NCI-H128 (cell line): ENCODE data around the gene DHRS13.
"Not testable (repeated sequence)": the region's sequence is repeated elsewhere in the genome, so short reads cannot be mapped to it uniquely, and the experiment has no call there.

Source experiments
- DNase-seq: peaks from one replicate; lab custom pipeline; 2025; ENCODE audit not compliant: unreplicated experiment; lab: John Stamatoyannopoulos, UW

The DHRS13 gene

DNA sequence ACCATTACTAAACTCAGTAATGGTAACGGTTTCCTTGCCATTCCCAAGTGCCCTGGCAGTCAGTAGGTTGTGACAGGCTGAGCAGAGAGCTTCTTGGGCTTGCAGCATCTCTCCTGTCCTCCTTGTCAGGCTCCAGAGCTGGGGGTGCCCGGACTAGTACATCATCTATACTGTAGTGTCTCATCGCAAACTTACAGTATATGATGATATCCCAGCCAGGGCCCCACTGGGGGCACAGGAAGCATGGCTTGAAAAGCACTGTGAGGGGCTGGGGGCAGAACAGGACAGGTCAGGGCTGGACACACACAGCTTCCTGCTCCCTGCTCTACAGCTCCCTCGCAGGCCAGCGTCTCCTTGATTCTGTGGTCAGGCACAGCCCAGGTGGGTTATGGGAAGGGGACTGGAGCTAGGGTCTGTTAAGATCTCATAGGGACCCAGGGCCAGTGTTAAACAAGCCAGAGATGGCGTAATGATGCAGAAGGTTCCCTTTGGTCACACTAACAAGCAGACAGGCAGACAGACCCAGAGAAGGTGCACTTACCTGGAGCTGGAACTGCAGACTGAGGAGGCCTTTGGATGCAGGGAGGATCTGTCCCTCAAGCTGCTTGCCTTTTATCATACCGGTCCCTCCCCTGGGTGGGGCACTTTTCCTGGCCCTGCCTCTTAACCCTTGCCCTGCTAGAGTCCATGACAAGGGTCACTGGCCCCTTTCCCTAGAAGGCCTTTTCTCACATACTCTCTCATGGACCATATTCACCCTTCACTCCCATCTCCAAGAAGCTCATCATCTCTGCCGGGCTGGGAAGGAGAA is 41.3 kb downstream of the DHRS13 start:
- no peak for DNase-seq

DNA sequence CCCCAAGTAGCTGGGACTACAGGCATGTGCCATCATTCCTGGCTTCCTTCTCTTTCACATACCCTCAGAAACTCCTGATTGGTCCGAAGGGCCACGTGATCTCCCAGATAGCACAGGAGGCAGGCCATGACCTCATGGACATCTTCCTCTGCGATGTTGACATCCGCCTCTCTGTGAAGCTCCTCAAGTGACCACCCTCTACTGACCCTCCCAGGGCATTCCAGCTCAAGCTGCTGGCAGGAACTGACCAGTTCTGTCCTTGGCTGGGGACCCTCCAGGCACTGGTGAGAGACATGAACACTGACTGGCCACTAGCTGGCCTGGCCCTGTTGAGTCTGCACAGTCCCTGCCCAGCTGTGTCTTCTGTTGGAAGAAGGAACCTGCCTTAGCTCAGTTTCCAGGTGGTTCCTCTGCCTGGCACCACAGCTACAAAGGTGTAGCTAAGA is 42.5 kb downstream of the DHRS13 start:
- DNase-seq = no peak

DNA sequence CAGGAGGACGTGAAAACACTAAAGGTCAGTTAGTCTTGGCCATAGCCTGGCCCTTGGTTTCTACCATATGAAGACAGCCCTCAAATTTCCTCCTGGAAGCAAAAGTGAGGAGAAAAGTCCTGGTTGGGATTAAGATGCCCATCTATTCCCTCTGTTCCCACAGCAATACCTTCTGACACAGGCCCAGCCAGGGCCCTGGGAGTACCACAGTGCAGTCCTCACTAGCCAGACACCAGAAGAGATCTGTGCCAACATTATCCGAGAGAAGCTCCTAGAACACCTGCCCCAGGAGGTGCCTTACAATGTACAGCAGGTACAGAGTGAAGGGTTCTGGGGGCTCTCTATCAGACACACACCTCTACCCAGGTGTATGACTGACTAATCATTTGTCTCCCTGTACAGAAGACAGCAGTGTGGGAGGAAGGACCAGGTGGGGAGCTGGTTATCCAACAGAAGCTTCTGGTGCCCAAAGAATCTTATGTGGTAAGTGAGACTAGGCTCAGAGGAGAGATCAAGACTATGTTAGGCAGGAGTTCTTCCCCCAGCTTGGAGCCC is 44.0 kb downstream of the DHRS13 start:
- no peak for DNase-seq

- DNase-seq = no peak
These were observed 44.7 kb downstream of the DHRS13 start for GRCh38 chr17:28857905-28858800.

DNA sequence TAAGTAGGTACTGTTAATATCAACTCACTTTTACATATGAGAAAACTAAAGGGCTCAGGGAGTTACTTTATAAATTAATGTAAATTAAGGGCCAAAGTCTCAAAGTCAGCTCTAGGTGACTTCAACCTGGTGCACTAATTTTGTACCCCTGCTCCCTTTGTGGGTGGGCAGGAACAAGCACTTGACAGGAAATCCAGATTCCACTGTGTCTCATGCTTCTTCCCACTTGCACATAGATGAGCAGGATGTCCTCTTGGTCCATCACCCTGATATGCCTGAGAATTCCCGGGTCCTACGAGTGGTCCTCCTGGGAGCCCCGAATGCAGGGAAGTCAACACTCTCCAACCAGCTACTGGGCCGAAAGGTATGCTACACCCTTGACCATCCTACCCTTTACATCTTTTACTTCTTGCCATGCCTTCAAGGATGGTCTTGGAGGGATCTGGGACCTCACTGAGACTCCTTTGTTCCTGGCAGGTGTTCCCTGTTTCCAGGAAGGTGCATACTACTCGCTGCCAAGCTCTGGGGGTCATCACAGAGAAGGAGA is 46.8 kb downstream of the DHRS13 start:
- DNase-seq = no peak

- DNase-seq = no peak
These were observed 47.6 kb downstream of the DHRS13 start for GRCh38 chr17:28855336-28855679.

GRCh38 chr17:28854457-28855335 is 48.2 kb downstream of the DHRS13 start, which contains the start of gene ERAL1:
Gene ERAL1, plus strand, starts transcription at chr17:28855016. Its CDS starts 19 bp downstream, at chr17:28855035.
- peak; percentile 57 for DNase-seq

- DNase-seq = no peak
These were observed 49.6 kb downstream of the DHRS13 start for GRCh38 chr17:28853295-28853694.

DNA sequence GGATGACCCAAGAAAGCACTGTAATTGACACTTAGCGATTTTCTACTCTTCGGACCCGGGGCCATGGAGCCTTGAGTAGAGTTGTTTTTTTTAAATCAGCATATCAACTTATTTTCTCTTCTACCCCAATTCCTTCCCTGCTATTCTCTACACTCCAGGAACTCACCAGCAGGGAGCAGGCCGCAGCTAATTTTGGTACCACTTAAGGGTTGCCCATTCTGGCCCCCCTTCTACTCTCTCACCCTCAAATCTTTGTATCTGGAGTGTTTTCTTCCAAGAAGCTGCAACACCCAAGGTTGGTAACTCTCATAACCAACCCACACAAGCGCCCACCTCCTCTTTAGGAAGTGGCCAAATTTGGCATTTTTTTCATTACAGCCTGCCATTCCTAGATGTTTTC is 53.6 kb downstream of the DHRS13 start:
- DNase-seq = no peak

- DNase-seq = not testable (repeated sequence)
These were observed 54.2 kb downstream of the DHRS13 start for GRCh38 chr17:28848667-28849066.
